ENCODE data around the gene RHBDF2. TPM values are rescaled to one million over a fixed set of nuclear protein-coding genes. Genes with fewer than 3 reads are reported as not detected.

Gene RHBDF2
- total RNA-seq, 4 donors from 2014 or later = 53.7 to 76.1 (median 62.6) TPM

DNA sequence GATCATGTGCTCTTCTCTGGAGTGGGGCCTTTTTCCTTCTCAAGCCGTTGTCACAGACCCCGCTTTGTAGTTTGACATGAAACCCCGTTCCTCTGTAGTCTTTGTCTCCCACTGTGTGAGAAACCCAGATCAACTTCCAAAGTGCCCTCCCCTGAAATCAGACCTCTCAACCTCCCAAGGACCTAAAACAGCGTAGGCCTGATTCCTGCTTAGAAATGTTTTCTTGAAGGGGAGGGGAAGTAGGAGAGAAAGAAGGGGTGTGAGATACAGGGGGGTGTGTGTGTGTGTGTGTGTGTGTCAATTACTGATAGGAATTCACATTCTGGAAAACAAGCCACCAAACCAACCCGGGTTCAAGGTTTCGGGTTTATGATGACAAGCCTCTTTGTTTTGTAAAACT, 49.7 kb downstream of the RHBDF2 start:
- TF ChIP-seq POLR2A (IDR thresholded peaks at IDR 0.05) = no peak
- TF ChIP-seq, protein P1, sequence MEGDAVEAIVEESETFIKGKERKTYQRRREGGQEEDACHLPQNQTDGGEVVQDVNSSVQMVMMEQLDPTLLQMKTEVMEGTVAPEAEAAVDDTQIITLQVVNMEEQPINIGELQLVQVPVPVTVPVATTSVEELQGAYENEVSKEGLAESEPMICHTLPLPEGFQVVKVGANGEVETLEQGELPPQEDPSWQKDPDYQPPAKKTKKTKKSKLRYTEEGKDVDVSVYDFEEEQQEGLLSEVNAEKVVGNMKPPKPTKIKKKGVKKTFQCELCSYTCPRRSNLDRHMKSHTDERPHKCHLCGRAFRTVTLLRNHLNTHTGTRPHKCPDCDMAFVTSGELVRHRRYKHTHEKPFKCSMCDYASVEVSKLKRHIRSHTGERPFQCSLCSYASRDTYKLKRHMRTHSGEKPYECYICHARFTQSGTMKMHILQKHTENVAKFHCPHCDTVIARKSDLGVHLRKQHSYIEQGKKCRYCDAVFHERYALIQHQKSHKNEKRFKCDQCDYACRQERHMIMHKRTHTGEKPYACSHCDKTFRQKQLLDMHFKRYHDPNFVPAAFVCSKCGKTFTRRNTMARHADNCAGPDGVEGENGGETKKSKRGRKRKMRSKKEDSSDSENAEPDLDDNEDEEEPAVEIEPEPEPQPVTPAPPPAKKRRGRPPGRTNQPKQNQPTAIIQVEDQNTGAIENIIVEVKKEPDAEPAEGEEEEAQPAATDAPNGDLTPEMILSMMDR (IDR thresholded peaks at IDR 0.05) = no peak
- DNase-seq (ENCODE audit: low spot score in 2 of 2) = no peak
- 76 to 79% methylated on average over 6 of the region's 6 CpGs for WGBS, 2 donors
- no peak overlapping the region for H3K4me3 ChIP-seq (ENCODE audit: low read depth, poor library complexity, severe bottlenecking)
- intact Hi-C loops (cut with DNase I; ENCODE audit: low total_unique reads) = no loop called here

- DNase-seq (ENCODE audit: low spot score in 2 of 2) = no peak
- WGBS, 2 donors = 91 to 96% methylated on average over 6 of the region's 6 CpGs
- intact Hi-C loops (cut with DNase I; ENCODE audit: low total_unique reads) = no loop called here
- TF ChIP-seq POLR2A (IDR thresholded peaks at IDR 0.05) = no peak
- TF ChIP-seq, protein P1 (IDR thresholded peaks at IDR 0.05) = no peak
- no peak overlapping the region for H3K4me3 ChIP-seq (ENCODE audit: low read depth, poor library complexity, severe bottlenecking)
Measured at GRCh38 chr17:76449126-76449525, 52.1 kb downstream of the RHBDF2 start.

- DNase-seq (ENCODE audit: low spot score in 2 of 2) = no peak
- H3K4me3 ChIP-seq (ENCODE audit: low read depth, poor library complexity, severe bottlenecking) = no peak overlapping the region
- intact Hi-C loops (cut with DNase I; ENCODE audit: low total_unique reads) = no loop called here
- no peak for TF ChIP-seq POLR2A (IDR thresholded peaks at IDR 0.05)
- TF ChIP-seq, protein P1 (IDR thresholded peaks at IDR 0.05) = no peak
- WGBS, 2 donors = 59 to 69% methylated on average over 7 of the region's 7 CpGs
Measured at GRCh38 chr17:76447931-76448652, 53.1 kb downstream of the RHBDF2 start.

DNA sequence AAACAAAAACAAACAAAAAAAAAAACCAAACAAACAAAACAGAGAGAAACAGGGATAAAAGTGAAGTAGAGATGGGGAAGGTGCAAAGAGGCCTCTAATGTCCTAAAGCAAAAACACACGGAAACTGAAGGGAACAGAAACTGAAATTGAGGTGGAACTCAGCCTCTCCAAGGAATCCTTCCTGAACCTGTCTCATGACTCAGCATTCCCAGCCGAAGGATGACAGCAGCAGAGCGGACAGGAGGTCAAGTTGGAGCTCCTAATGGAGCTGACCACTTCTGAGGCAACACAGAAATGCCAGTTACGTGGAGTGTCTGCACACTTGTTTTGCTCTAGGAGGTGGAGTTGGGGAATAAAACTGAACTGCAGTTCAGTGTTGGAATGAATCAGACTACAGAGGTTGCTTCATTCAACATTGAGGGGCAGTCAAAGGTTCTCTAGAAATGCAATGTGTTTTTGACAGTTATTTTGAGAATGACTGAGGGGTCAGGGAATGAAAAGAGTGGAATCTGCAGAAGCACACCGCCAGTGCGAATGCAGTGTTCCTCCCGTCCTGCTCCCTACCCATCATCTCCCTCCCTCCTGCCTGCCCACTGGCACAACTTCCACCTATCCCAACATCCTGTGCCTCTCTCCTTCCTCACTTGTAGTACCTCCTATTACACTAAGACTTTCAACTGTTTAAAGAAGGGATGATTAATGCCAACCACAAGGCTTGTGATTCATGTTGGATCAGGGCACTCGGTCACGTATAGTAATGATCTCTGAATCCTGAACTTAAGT, 54.6 kb downstream of the RHBDF2 start:
- no peak overlapping the region for H3K4me3 ChIP-seq (ENCODE audit: low read depth, poor library complexity, severe bottlenecking)
- intact Hi-C loops (cut with DNase I; ENCODE audit: low total_unique reads) = no loop called here
- 62 to 68% methylated on average over 9 of the region's 9 CpGs for WGBS, 2 donors
- no peak for DNase-seq (ENCODE audit: low spot score in 2 of 2)
- TF ChIP-seq, protein P1 (IDR thresholded peaks at IDR 0.05) = no peak
- no peak for TF ChIP-seq POLR2A (IDR thresholded peaks at IDR 0.05)

DNA sequence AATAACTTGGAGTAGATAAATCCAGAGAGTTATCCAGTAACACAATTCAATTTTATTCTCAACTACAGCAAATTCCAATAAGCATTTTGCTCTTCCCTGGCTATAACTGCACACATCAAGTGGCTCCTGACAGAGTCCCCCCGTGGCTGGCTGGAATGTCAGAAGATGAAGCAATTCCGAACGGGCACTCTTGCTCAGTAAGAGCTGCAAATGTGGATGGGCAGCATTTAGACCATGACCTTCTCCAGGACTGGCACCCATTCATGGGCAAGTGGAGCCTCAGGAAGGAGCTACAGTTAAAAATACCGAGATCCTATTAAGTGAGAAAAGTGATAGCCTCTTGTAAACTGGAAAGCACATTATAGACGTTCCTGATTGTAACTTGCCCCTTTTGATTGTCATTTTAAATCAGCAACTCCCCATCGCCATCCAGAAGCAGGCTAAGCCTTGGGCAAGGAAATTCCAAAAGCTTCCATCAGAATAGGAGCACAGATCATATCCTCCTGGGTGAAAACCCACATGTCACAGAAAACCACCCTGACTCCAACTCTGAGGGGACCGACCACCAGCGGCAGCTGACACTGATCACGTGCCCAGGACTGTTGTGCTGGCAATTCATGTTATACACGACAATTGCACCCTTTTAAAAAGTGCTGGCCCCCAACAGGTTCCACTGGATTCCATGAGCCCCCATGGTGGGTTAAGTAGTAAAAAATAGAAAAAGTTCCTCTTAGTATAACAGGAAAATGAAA, 55.4 kb downstream of the RHBDF2 start:
- DNase-seq (ENCODE audit: low spot score in 2 of 2) = no peak
- no peak overlapping the region for H3K4me3 ChIP-seq (ENCODE audit: low read depth, poor library complexity, severe bottlenecking)
- intact Hi-C loops (cut with DNase I; ENCODE audit: low total_unique reads) = no loop called here
- WGBS, 2 donors = 68 to 79% methylated on average over 10 of the region's 10 CpGs
- TF ChIP-seq, protein P1 (IDR thresholded peaks at IDR 0.05) = no peak
- no peak for TF ChIP-seq POLR2A (IDR thresholded peaks at IDR 0.05)
